GM23338 (cell line): Measurements from ENCODE around the gene DNMT1. TPM values are rescaled to one million over a fixed set of nuclear protein-coding genes. Genes with fewer than 3 reads are reported as not detected.

Experiments
- ATAC-seq: fragments of 200-7000 bp; cut with Tn5 transposase; 3 replicates; pipeline ENCODE4 v1.9.1; 2020
- DNase-seq: peaks from one replicate; pipeline ENCODE4 v3.0.0-alpha.2; 2015; ENCODE audit warnings: low spot score
- H2AFZ ChIP-seq: fragments of 200-600 bp; sonication (generic); 2 replicates; pipeline ENCODE4 v1.8.0; 2016; ENCODE audit warnings: antibody characterized with exemption, mild to moderate bottlenecking, moderate library complexity
- H3F3A ChIP-seq: fragments of 200-600 bp; sonication (generic); replicated peaks from 2 replicates; pipeline ENCODE4 v1.8.0; 2017; ENCODE audit warnings: antibody characterized with exemption, mixed run types, low read depth
- H3K27ac ChIP-seq: fragments of 200-600 bp; sonication (generic); 2 replicates; pipeline ENCODE4 v1.6.1; 2016; ENCODE audit warnings: low read depth
- H3K27me3 ChIP-seq: fragments of 200-600 bp; sonication (generic); 2 replicates; pipeline ENCODE4 v1.8.0; 2016; ENCODE audit warnings: mild to moderate bottlenecking, mixed run types, moderate library complexity; ENCODE audit not compliant: insufficient read depth
- H3K36me3 ChIP-seq: fragments of 200-600 bp; sonication (generic); 2 replicates; pipeline ENCODE4 v1.8.0; 2016; ENCODE audit warnings: mild to moderate bottlenecking; ENCODE audit not compliant: insufficient read depth
- H3K4me1 ChIP-seq: fragments of 200-600 bp; sonication (generic); 2 replicates; pipeline ENCODE4 v1.8.0; 2016; ENCODE audit warnings: mild to moderate bottlenecking, moderate library complexity; ENCODE audit not compliant: insufficient read depth
- H3K4me2 ChIP-seq: fragments of 200-600 bp; sonication (generic); 2 replicates; pipeline ENCODE4 v1.7.1; 2017; ENCODE audit warnings: mixed run types
- H3K4me3 ChIP-seq: fragments of 200-600 bp; sonication (generic); 2 replicates; pipeline ENCODE4 v1.6.1; 2016; ENCODE audit warnings: mixed run types
- H3K79me2 ChIP-seq: fragments of 200-600 bp; sonication (generic); replicated peaks from 2 replicates; pipeline ENCODE4 v1.8.0; 2017; ENCODE audit warnings: mild to moderate bottlenecking; ENCODE audit not compliant: insufficient read depth
- H3K9me2 ChIP-seq: fragments of 200-600 bp; sonication (generic); 2 replicates; pipeline ENCODE4 v1.8.0; 2017; ENCODE audit not compliant: insufficient read depth
- H4K20me1 ChIP-seq: fragments of 200-600 bp; sonication (generic); replicated peaks from 2 replicates; pipeline ENCODE4 v1.8.0; 2017; ENCODE audit warnings: mild to moderate bottlenecking; ENCODE audit not compliant: insufficient read depth
- H3K27ac Mint-ChIP-seq: 2 replicates; pipeline ENCODE4 v1.8.0; 2020; ENCODE audit warnings: inconsistent platforms, mild to moderate bottlenecking, moderate library complexity, mixed read lengths
- H3K27me3 Mint-ChIP-seq: 3 replicates; pipeline ENCODE4 v1.8.0; 2022; ENCODE audit warnings: low read depth, mild to moderate bottlenecking, moderate library complexity, mixed read lengths, inconsistent platforms; ENCODE audit not compliant: insufficient read depth, poor library complexity
- H3K36me3 Mint-ChIP-seq: 3 replicates; pipeline ENCODE4 v1.8.0; 2021; ENCODE audit warnings: low read depth, mild to moderate bottlenecking, inconsistent platforms, moderate library complexity, mixed read lengths
- H3K4me1 Mint-ChIP-seq: 3 replicates; pipeline ENCODE4 v1.8.0; 2020; ENCODE audit warnings: mild to moderate bottlenecking, inconsistent platforms, mixed read lengths
- H3K4me3 Mint-ChIP-seq: 3 replicates; pipeline ENCODE4 v1.8.0; 2021; ENCODE audit warnings: moderate library complexity, mild to moderate bottlenecking, inconsistent platforms, mixed read lengths
- H3K9me3 Mint-ChIP-seq: 3 replicates; pipeline ENCODE4 v1.8.0; 2020; ENCODE audit warnings: moderate library complexity, mild to moderate bottlenecking, inconsistent platforms, mixed read lengths
- CTCF ChIP-seq, 2 experiments: fragments of 200-600 bp in 1 of 2; sonication (generic) in 1 of 2; conservative IDR thresholded peaks; 2 replicates each; pipeline versions ENCODE4 v1.5.1 to v1.6.1; 2016 to 2017; ENCODE audit warnings: antibody characterized with exemption in 2 of 2, low read depth in 2 of 2, mild to moderate bottlenecking in 2 of 2, moderate library complexity in 1 of 2
- ETS1 ChIP-seq: IDR thresholded peaks from 2 replicates; pipeline ENCODE4 v1.6.1; 2016; ENCODE audit warnings: antibody characterized with exemption
- JUNB ChIP-seq: IDR thresholded peaks from one replicate; pipeline ENCODE4 v1.6.1; 2016; ENCODE audit warnings: antibody characterized with exemption; ENCODE audit not compliant: unreplicated experiment
- POLR2AphosphoS5 ChIP-seq: IDR thresholded peaks from 2 replicates; pipeline ENCODE4 v1.6.1; 2016; ENCODE audit warnings: antibody characterized with exemption, low read depth
- polyA plus RNA-seq: library from polyadenylated mRNA; unstranded; fragments of >200 nt; fragmentation: Nextera tagmentation; extraction: Ambion mirVana; gene quantifications from 2 replicates; pipeline ENCODE4 v1.2.1, GENCODE V29; 2016
- total RNA-seq: library from RNA; depleted of rRNA; stranded (reverse); fragments of >200 nt; shearing (Covaris generic); gene quantifications from 2 replicates; pipeline ENCODE4 v1.2.3, GENCODE V29; 2014

DNMT1 gene
- total and polyA plus RNA-seq, 2 experiments from 2014 or later, result 238 to 589 TPM

- no peaks in the 10 kb centered on the region; the same call in 1 of the 2 replicates for H4K20me1 ChIP-seq
- H3K27me3 ChIP-seq, result no peaks in the 10 kb centered on the region
- H3K27ac Mint-ChIP-seq, result no peak overlapping the region
- H3K4me1 ChIP-seq, result peaks cover 3% of the 10 kb centered on the region
- H3K9me3 Mint-ChIP-seq, result no peaks in the 10 kb centered on the region
- H3K4me2 ChIP-seq, result peak overlapping the region; percentile 90
- no peak for TF ChIP-seq POLR2AphosphoS5
- no peak for TF ChIP-seq CTCF (conservative IDR thresholded peaks at IDR 0.05; ENCODE audit: low read depth in 2 of 2)
- no peak for TF ChIP-seq JUNB
- peak; percentile 64 for DNase-seq
- peak overlapping the region; percentile 87 for H2AFZ ChIP-seq
- H3K36me3 Mint-ChIP-seq, result no peaks in the 10 kb centered on the region
- peaks cover 8% of the 10 kb centered on the region for H3F3A ChIP-seq
- peak overlapping the region; percentile 84 for H3K27ac ChIP-seq
- ATAC-seq, result no peak
- peak overlapping the region; percentile 88 for H3K4me3 ChIP-seq
- peaks cover 14% of the 10 kb centered on the region for H3K27me3 Mint-ChIP-seq
- peaks cover 8% of the 10 kb centered on the region; the same call in 1 of the 2 replicates for H3K79me2 ChIP-seq
- H3K4me1 Mint-ChIP-seq, result peaks cover 13% of the 10 kb centered on the region
- H3K4me3 Mint-ChIP-seq, result peak overlapping the region; percentile 78
- H3K36me3 ChIP-seq, result no peaks in the 10 kb centered on the region
- H3K9me2 ChIP-seq, result no peaks in the 10 kb centered on the region
These were observed 35.6 kb upstream of the DNMT1 start for GRCh38 chr19:10230173-10230860.

- peaks cover 8% of the 10 kb centered on the region; the same call in 1 of the 2 replicates for H3K79me2 ChIP-seq
- no peaks in the 10 kb centered on the region for H3K36me3 ChIP-seq
- Mint-ChIP-seq H3K27me3 (peaks cover 15% of the 10 kb centered on the region), H3K27ac (no peak overlapping the region), H3K9me3 (no peaks in the 10 kb centered on the region), H3K36me3 (peaks cover 4% of the 10 kb centered on the region; the same call in 1 of the 3 replicates), H3K4me1 (peaks cover 13% of the 10 kb centered on the region), H3K4me3 (no peak overlapping the region)
- TF ChIP-seq CTCF (conservative IDR thresholded peaks at IDR 0.05; ENCODE audit: low read depth in 2 of 2), result peak; percentile 63 to 69
- TF ChIP-seq ETS1, result no peak
- H3K4me3 ChIP-seq, result no peak overlapping the region
- peak; percentile 87 for DNase-seq
- H3K27ac ChIP-seq, result no peak overlapping the region
- no peak overlapping the region for H3K4me2 ChIP-seq
- H3K4me1 ChIP-seq, result peaks cover 3% of the 10 kb centered on the region
- H3F3A ChIP-seq, result peaks cover 8% of the 10 kb centered on the region
- H3K27me3 ChIP-seq, result no peaks in the 10 kb centered on the region
- no peak overlapping the region for H2AFZ ChIP-seq
- no peaks in the 10 kb centered on the region; the same call in 1 of the 2 replicates for H4K20me1 ChIP-seq
- peak; percentile 5 for ATAC-seq
- no peaks in the 10 kb centered on the region for H3K9me2 ChIP-seq
These were observed 34.2 kb upstream of the DNMT1 start for GRCh38 chr19:10228920-10229319.
